Stimulated activated CD8-positive, alpha-beta memory T cell treated with anti-CD3 and anti-CD28 coated beads, Interleukin-7, amount 100 ng/mL, for 48 hours (primary cell): ENCODE measurements around the gene TTC27.
"Not testable (repeated sequence)": the region's sequence is repeated elsewhere in the genome, so short reads cannot be mapped to it uniquely, and the experiment has no call there.

Experiments used
- DNase-seq, 2 donors: peaks; one replicate each; pipeline ENCODE4 v3.0.0-alpha.2; 2020; ENCODE audit warnings: low read depth in 1 of 2; ENCODE audit errors: extremely low read depth in 1 of 2

TTC27 gene

DNA sequence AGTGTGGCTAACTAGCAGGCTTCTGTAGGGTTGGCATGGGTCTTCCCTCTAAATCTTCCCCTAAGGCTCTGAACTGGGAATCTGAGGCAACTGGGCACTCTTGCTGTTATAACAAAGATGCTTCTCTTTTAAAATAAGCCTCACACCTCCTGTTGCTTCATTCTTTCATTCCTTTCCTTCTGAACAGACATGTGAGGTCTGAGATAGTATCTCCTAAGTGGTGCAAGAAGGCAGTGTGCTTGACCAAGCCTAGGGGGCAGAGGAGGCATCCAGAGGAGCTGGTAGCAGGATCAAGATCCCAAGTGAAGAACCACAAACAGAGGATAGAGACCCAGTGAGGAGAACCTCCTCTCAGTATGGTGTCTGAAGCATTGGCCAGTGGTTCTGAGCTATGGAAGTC lies 90.9 kb downstream of the TTC27 start:
- no peak for DNase-seq

DNA sequence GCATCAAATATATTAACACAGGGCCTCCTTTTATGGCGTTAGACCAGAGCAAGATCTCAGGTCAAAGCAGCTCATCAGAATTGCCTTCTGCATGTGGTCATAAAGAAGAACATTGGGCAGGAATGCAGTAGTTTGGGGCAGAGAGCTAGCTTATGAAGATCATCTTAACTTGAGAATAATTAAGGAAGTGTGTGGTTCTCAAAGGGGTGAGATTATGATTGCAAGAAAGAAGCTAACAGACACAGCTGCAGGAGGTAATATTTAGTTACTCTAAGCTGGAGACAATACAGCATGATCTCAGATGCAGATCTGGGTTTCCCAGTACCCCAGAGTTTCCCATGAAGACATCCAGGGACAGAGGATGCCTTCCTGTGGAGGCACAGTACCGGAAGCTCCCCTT lies 91.6 kb downstream of the TTC27 start:
- DNase-seq: no peak

DNA sequence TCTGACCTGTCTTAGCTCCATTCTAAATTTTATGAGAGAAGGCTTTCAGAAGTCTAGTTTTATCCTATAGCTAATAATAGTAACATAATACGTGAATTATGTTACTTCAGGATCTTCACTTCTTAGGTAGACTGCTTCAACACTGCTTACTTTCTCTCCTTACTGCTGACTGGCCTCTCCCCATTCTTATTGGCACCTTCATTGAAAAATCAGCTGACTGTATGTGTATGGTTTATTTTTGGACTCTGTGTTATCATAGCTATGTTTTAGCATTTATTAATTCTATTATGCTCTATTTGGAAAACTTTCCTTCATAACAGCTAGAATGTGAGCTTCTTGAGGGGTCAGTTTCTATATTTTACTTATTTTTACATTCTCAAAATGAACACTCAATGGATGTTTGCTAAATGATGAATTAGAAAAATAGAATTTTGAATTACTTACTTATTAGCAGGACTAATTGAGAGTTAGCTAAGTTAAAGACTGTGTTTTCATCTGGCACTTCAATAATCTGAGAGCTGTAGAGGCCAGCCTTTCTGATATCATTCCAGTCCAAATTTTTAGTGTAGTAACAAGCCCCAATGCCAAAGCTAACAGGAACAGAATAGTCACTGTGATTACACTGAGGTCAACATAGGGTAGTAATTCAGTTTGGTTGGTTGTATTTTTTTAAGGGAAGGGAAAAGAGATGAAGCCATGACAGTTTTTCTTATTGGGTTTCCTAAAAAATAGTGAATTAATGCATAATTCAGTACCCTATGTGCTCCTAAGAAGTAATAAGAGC lies 92.3 kb downstream of the TTC27 start:
- no peak for DNase-seq

DNA sequence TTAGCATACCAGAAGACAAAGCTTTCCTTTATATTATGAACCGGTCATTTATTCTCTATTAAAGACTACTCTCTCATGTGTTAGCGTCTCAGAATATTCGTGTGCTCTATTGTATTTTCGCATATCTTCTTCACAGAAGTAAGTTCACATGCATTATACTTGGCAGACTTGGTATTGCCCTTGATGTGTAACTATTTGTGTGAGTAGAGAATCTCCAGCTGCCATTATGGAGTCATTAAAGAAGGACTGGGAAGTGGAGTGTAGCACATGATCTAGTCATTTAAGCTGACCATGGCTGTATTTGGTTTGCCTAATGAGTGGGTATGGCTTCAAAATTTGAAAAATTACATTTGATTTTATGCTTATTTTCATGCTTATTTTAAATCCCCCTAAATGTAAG lies 92.9 kb downstream of the TTC27 start:
- DNase-seq: no peak

DNA sequence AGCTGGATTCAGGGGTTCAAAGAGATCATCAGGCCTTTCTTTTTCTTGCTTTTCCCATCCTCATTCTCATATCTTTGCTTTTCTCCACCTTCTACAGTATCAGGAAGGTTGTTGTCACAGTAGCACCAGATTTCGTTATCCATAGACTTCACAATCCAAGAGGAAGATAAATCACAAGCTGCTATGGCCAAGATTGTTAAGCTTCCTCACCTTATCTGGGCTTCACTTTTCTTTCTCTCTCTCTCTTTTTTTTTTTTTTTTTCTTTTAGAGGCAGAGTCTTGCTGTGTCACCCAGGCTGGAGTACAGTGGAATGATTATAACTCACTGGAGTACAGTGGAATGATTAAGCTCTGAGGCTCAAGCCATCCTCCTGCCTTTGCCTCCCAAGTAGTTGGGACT lies 93.5 kb downstream of the TTC27 start:
- DNase-seq: no peak

DNA sequence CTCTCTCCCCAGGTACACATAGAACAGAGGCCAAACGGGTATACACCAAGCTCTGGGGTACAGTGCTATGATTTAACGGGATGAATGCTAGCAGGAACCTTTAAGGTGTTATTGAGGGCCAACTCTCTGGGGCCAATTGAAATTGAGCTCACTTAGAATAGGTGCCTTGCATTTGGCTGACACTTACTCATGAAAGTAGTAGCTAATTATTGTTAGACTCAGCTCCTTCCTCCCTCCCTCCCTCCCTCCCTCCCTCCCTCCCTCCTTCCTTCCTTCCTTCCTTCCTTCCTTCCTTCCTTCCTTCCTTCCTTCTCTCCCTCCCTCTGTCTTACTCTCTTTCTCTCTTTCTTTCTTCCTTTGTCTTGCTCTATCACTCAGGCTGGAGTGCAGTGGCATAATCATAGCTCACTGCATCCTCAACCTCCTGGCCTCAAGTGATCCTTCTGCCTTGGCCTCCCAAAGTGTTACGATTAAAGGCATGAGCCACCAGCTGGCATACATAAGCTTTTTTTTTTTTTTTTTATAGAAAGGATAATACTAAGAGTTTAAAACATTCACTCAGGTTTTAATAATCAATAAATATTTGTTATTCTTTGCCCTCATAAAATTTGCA lies 95.7 kb downstream of the TTC27 start:
- no peak for DNase-seq

DNA sequence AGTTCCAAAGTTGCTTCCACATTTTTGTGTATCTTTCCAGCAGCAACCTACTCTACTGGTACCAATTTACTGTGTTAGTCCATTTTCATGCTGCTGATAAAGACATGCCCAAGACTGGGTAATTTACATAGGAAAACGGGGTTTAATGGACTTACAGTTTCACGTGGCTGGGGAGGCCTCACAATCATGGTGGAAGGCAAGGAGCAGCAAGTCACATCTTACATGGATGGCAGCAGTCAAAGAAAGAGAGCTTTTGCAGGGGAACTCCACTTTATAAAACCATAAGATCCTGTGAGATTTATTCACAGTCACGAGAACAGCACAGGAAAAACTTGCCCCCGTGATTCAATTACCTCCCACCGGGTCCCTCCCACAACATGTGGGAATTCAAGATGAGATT lies 98.8 kb downstream of the TTC27 start:
- not testable (repeated sequence) for DNase-seq

DNA sequence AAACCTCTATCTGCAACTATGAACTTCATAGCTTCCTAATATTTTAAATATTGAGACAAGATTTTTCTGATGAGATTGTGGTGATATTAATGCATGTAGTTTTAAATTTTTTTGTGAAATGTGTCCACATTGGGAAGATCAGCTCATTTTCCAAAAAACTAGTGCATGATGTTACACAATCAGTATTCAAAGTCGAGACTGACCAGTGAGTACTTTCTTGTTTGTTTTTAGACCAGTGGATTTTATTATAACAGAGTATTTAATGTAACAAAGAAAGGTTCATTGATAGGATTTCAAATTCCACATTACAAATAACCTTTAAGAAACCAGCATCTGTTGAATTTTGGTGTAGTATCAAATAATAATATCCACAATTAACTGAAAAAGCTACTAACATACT lies 99.3 kb downstream of the TTC27 start:
- DNase-seq: no peak

DNA sequence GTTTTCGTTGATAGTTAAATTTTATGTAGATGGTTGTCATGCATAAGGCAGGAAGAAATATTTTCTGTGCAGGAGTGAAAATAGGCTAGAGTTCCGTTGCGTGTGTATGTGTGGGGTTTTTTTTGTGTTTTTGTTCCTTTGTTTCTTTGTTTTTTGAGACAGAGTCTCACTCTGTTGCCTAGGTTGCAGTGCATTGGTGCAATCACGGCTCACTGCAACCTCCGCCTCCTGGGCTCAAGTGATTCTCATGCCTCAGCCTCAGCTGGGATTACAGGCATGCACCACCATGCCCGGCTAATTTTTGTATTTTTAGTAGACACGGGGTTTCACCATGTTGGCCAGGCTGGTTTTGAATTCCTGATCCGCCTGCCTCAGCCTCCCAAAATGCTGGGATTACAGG lies 103.1 kb downstream of the TTC27 start:
- not testable (repeated sequence) for DNase-seq

DNA sequence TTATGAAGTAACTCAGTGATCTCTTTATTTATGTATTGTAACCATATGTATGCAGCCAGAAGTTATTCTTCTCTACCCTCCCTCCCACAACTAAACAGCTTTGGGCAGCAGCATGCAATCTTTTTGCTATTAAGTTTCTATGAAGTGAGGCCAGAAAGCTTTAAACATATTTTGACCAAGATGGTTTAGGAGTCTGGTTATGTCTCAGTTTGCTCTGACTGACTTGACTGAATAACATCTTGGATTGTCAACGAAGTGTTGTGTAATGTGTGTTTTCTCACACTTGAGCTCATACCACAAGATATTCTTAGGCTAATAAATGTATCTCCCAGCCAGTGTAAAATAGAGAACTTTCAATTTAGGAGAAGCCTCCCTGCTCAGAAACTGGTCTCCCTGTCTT lies 104.3 kb downstream of the TTC27 start:
- DNase-seq: no peak

DNA sequence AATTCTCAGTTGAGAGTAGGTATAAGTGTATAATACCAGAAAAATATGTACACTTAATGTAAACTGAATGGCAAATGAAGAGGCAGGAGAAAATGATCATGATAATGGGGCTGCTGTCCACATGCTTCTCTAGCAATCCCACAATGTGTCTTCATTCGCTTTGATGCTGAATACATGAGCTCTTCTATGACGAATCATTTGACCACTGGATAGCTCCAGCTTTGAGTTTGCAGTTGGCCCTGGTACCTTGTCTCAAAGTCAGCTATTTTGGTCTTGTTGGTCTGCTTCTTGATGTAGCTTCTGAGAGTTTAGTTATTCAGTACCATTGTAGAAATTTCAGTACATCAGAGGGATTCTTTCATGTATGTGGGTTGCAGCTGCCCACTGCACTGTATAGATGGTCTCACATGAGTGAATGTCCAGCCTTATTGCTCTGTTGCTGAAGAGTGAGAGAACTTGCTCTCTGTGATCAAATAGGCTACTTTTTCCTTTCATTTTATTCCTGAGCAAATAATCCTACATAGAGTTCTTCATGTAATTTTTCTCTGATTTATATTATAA lies 105.1 kb downstream of the TTC27 start:
- DNase-seq: no peak

DNA sequence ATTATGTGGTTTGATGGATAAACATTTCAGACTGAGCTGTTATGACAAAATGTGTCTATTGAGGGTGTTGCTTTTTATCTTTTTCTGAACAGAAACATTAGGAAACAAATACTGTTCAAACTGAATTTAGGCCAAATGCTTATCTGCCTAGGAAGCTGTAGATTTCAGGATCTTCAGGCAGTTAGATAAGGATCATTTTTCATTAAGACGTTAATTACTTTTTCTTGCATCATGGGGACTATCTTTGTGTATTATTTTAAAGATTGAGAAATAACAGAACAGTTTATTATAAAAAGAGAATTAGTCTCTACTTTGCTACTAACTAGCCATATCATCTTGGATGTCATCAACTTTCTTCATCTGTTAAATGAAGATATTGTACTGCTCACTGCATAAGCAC lies 107.5 kb downstream of the TTC27 start:
- no peak for DNase-seq

DNA sequence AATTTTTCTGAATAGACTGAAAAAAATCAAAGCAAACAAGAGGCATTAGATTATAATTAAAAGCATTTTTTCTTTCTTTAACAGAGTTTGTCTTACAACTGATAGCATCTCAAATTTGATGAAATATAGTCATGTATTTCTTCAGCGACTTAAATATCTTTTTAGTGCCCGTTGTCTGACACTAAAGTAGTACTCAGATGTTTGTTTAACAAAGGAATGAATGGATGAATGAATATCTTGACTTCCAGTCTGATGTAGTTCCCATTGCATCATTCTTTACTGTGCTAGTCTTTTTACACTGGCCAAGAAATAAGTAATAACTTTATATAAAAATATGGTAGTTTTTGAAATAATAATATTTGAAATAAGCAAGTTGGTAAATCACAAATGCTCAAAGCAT lies 111.1 kb downstream of the TTC27 start:
- DNase-seq: no peak

DNA sequence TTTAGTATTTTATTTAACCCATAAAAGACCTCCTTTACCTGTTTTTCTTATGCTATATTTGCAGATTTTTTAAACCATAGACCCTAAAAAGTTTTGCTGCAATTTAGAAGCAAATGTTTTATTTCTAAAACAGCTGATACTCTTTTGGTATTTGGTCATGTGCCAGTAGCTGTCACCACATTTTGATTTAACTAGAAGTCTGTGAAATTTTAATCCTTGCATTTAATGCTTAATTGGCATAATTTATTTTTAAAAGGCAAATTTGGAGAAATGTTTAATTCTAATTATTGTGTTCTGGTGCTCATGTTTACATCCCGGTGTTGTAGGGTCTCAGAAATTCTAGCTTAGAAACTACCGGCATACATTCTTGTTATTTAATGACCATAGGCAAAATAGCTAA lies 111.8 kb downstream of the TTC27 start:
- DNase-seq: no peak

DNA sequence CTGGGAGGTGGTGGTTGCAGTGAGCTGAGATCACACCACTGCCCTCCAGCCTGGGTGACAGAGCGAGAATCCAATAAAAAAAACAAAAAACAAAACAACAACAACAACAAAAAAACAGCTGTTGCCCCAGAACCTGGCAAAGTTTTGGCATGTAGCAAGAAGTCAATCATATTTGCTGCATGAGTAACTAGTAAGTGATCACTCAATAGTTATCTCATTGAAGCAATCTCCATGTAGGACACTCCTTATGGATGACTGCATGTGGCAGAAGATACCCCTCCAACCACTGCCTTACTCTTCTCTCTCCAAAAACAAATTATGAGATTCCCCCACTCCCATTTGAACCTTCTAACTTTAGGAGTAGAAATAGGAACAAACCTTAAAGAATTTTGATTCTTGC lies 113.7 kb downstream of the TTC27 start:
- no peak for DNase-seq

DNA sequence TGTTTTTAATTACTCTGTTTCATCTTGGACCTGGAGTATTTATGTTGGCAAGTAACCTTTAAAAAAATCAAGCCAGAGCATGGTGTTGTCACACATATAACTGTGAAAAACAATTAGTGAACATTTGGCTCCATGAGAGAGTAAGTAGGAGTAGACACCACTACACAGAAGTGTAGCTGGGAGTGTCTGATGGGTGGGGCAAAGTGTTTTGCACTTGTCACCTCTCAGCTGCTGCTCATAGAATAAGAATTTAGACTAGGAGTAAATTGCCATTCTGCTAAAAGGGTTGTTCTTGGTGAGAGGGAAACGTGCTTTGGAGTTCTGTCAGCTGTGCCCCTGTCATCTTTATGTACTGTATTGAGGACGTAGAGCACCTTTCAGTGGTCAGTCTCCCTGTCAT lies 114.5 kb downstream of the TTC27 start:
- DNase-seq: no peak

DNA sequence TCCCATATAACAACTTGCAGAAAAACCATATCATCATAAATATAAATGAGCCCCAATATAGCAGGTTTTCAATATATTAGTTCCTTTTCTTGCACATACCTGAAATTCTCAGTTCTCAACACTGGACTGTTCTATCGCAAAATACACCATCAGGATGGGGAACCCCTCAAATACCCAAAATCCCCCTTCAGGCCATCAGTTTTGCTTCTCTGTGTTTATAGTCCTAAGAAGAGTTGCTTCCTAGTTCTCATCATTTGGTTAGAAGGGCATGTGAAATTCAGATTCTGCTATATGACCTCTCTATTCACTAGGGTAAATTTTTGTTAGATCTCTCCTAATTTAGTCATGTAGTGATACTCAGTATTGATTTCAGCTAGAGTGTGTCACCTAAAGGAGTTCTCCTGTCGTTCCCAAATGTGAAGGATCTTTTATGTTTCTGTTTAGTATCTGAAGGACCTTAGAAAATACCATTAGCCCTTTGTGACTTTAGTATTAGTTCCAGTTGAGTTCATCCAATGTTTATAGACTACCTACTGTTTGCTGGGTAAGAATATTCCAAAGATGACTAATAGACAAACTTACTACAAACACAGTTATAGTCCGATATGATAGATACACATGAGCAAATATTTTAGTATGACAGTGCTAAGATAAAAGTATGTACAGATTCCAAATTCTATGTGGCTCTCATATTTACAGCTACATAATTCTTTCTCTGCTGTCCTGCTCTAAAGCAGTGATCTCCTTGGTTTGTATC lies 115.8 kb downstream of the TTC27 start:
- DNase-seq: no peak

DNA sequence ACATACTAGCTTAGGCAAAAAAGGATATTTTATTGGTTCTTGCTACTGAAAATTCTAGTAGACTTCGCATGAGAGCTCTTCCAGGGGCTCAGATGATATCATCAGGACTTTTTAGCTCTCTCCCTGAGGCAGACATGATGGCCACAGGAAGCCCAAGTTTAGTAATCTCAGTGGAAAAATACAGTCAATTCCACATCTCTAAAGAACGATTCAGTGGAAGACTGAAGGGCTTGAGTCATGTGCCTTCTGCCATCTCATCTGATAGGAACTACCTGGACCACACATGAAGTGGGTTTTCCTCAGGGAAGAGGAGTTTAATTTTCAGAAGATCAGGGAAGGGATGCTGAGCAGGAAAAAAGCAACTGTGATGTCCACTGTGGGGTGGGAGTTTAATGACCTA lies 117.3 kb downstream of the TTC27 start:
- no peak for DNase-seq

DNA sequence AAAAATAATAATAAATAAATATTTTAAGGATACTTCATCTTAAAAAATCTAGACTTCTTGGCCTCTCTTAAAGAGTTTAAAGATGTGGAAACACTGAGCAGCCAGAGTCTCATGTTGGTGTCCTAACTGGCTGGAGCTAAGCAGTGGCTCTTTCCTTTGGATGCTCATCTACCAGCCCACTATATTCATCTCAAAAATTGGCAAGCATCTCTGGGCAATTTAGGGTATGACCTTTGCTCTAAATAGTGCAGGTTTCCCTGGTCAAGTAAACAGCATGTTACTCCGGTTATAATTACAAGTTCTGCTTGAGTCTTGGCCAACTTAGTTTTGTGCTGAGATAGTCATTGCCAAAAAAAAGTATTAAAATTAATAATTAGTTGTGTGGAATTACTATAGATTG lies 117.8 kb downstream of the TTC27 start:
- no peak for DNase-seq

DNA sequence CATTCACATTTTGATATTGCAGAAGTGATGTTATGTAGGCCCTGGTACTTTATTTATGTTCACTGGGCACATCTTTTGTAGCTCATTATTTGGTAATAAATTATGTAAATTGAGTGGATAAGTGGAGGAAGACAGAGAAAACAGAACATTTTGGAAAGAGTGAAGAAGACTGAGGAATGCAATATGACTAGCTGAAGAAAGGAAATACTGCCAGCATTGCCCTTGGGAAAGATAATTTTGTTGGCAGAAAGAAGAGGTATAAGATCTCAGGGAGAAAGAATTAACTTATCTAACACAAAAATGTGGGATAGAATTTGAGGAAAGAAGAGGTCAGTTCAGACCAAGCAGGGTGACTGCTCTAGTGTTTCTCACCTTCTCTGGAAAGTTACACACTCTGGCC lies 118.8 kb downstream of the TTC27 start:
- no peak for DNase-seq

DNA sequence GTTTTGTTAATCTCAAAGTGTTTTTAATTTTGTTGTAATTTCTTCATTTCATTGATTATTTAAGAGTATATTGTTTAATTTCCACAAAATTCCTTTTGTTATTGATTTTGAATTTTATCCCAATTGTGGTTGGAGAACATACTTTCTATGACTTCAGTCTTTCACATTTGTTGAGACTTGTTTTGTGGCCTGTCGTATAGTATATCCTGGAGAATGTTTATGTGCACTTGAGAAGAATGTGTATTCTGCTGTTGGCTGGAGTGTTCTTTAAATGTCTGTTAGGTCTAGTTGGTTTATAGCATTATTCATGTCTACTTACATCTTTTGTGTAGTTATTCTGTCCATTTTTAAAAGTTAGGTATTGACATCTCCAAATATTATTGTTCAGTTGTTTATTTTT lies 120.3 kb downstream of the TTC27 start:
- no peak for DNase-seq

DNA sequence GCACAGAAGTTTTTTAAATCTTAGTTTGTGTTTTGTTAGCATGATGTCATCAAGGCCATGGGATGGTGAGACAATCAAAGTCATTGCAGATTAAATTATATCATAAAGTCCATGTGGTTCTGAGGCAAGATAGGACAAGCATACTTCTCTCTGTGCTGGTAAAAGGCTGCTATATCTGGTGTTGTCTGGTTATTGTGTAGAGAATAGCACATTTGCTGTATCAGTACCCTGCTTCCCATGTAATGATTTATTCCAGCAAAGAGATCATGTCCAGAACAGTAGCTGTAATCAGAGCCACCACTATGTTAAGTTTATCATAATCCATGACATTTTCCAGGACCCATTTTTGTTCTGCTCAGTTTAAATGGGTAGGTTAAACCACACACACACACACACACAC lies 123.0 kb downstream of the TTC27 start:
- no peak for DNase-seq
